Nucleus accumbens (tissue), 56 donors: ENCODE results near the gene TMEM222.
"Not testable (repeated sequence)": the region's sequence is repeated elsewhere in the genome, so short reads cannot be mapped to it uniquely, and the experiment has no call there.

Experiments used
- DNase-seq, 56 donors: peaks; one replicate each; lab custom pipeline; 2025; lab: John Stamatoyannopoulos, UW

Gene TMEM222

DNA sequence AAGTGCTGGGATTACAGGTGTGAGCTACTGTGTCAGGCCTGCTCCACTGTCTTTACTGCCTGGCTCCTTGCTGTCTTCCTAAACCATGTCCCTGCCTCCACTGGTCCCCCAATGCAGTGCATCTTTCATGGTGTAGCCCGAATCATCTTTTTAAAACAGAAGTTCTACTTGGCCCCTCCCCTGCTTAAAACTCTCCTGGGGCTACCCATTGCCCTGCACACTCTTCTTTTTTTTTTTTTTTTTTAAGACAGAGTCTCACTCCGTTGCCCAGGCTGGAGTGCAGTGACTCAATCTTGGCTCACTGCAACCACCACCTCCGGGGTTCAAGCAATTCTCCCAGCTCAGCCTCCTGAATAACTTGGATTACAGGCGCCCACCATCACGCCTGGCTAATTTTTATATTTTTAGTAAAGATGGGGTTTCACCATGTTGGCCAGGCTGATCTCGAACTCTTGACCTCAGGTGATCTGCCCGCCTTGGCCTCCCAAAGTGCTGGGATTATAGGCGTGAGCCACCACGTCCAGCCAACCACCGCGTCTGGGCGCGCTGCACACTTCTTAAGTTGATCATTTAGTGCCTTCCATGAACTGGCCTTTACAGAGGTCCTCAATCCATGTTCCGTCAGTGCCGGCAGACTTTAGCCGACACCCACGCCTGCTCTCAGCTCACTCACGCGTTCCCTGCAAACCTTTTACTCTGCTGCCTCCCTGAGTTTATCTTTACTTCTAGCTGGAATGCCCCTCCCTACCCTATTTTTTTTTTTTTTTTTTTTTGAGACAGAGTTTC lies 50.3 kb downstream of the TMEM222 start:
- DNase-seq, result no peak

DNA sequence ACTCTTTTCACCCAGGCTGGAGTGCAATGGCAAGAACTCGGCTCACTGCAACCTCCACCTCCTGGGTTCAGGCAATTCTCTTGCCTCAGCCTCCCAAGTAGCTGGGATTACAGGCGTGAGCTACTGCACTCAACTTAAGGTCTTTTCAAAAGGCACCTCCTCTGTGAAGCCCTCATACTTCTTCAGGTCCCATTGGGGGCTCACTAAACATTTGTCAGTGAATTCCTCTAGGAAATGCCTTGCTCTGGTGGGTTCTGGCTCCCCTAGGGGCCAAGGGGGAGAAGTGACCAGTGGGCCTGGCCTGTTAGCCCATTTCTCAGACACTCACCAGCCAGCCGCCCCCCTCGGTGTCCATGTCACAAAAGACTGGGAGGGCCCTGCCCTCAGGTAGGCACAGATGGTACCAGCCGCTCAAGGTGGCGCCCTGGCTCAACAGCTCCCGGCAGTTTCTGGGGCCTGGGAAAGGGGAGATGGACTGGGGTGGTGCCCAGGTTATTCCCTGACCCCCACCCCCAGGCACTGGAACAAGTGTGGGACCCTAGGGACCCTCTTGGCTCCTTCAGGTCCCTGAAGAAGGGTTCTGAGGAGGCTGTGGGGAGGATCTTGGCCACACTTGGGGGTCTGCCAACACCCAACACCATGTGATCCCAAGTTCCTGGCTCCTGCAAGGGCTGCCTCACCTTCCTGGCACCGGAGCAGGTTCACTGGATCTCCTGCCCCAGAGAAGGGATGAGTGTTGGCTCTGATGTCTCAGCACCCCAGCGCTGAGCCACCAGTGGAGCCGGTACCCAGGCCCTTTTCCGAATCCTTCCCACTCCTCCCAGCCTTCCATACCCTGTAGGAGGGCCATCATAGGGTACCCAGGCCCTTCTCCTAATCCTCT lies 51.1 kb downstream of the TMEM222 start:
- DNase-seq, result no peak

DNA sequence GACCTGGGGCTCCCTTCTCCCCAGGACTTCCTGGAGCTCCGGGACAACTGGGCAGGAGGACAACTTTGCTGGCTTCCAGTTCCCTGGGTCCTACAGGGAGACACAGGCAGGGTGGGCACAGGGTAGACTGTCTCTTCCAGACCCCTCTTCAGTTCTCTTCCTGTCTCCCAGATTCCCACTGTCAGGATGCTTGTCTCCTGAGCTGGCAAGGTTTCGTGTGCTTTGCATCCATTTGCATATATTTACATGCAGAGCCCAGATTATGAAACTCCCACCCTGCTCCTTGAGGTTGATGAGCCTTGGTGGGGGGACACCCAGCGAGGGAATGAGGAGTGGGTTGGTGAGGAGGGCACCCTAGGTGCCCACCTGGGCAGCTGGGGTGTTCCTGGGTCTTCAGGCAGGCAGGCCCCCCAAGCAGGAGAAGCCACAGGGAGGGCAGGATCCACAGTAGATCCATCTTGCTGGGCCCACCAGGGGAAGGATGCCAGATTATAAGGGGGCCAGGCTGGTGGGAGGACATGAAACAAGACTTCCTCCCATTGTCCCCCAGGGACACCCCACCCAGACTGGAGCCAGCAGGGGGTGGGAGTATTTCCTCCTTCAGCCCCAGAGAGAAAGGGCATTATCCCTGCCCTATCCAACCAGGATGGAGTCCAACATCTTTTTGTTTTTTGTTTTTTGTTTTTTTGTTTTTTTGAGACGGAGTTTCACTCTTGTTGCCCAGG lies 52.6 kb downstream of the TMEM222 start, which contains the start of gene FCN3:
Gene FCN3 (minus strand): TSS at position 463 of the 725 bp plus-strand sequence. CDS start 6 bp downstream, at position 457.
- no peak for DNase-seq

DNA sequence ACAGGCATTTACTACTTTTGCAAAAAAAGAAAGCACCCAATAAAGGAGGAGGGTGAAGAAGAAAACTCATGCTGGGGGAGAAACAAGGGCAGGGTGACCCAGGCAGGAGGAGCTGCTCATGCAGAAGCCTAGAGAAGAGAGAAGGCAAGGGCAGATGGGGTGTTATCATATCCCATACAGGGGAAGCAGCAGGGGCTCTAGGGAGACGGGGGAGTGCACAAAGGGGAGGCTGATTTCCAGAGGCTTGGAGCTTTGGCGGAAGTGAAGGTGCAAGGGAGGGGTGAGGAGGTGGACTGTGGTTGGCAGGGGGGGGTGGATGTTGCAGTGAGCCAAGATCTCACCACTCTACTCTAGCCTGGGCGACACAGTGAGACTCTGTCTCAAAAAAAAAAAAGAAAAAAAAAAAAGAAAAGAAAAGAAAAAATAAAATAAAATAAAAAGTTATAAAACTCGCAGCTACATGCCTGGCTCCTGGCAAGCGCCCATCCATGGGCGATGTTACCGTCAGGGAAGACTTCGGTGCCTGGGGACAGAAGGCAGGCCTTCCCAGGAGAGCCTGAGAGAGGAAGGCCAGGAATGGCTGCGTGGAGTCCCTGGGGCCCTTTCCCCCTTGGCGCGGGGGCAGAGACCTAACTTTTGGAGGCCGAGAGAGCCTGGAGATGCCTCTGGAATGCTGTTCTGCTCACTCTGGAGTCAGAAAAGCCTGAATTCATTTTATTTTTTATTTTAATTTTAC lies 56.0 kb downstream of the TMEM222 start:
- DNase-seq, result no peak

DNA sequence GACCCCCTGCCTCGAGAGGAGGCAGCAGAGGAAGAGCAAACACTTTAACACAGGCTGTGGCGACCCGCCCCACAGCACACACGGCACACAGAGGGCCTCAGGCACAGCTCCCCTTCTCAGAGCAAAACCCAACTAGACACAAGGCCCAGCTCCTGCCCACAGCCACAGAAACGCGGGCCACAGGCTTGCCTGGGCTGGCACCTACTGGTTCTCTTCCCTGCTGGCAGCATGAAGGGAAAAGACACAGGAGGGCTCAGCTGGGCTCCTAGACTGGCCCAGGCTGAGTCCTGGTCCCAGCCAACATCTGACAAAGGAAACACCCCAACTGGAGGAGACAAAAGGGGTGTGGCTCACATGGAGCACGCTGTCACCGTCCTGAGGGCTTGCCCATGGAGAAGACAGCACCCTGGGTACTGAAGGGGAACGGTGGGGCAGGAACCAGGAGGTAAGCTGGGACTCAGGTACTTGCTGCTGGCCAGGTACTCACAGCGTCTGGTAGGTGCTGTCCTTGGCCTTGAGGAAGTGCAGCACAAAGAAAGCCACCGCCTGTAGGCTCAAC lies 57.7 kb downstream of the TMEM222 start:
- DNase-seq, result no peak

- DNase-seq, result no peak
These were observed 58.3 kb downstream of the TMEM222 start for GRCh38 chr1:27380224-27380623.

GRCh38 chr1:27380766-27381733 lies 59.1 kb downstream of the TMEM222 start:
- no peak for DNase-seq

DNA sequence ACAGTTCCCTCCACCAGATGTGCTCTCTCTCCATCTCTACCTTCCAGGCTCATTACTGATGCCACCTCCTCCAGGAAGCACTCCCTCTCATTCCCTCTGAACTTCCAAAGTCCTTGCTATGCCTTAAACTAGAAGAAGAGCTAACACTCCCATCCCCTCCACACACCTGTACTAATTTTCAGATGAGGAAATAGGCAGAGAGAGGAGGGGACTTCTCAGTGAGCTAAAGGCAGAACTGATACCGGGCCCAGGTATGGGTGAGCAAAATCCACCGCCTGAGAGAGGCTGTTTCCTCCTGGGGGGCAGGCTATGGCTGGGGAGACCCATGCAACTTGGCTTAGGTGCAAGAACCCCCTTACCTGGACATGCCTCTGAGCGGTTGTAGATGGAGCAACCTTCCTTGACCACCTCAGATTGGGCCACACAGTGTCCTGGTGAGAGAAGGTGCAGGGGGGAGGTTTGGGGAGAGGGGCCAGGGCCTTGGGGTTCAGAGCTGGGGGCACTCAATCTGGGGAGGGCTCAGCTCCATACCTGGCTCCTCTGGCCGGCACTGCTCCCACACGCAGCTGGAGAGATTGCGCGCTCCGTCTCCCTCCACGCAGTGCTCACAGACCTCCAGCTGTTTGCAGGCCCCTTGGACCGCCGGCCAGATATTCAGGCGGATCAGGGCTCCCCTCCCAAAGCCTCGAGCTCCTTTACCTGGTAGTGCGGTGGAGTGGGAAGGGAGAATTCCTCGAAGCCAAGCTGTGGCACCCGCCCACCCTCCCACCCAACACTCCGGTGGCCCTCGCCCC lies 60.2 kb downstream of the TMEM222 start:
- DNase-seq, result no peak

DNA sequence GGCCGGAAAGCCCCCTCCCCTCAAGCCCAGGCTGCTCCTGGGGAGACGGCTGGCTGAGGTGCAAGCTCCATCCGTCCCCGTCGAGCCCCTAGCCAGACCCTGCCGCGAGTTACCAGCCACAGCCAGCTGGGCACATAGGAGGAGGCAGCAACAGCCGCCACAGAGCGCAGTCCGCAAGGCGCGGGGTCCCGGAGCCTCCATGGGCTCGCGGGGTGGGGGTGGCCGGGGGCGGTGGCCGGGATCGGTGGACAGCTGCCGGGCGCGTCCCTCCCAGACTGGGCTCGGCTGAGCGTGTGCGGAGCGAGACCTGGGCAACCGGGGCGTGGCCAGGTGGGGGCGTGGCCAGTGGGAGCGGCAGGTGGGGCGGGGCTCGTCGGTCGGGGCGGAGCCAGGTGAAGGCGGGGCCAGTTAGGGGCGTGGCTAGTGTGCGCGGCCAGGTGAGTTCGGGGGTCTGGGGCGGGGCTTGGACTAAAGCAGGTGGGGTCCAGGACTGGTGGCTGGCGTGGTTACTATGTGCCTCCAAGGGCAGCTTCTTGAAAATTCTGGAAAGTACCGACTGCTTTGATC lies 61.2 kb downstream of the TMEM222 start, which contains the start of gene CD164L2:
Gene CD164L2 (minus strand): TSS at position 295 of the 567 bp plus-strand sequence. CDS start 94 bp downstream, at position 201.
- peak in 1 of 56 donors; percentile 26 for DNase-seq

GRCh38 chr1:27383661-27384060 lies 61.7 kb downstream of the TMEM222 start:
- no peak for DNase-seq

- not testable (repeated sequence) for DNase-seq
These were observed 62.8 kb downstream of the TMEM222 start for GRCh38 chr1:27384797-27385196.
